ENCODE results near the gene CLC. TPM values are rescaled to one million over a fixed set of nuclear protein-coding genes. Genes with fewer than 3 reads are reported as not detected.

CLC gene
- not detected in 2 replicates for total RNA-seq (2014; rRNA removed; shearing (Covaris generic))
- polyA plus RNA-seq (2016; fragmentation: Nextera tagmentation; extraction: Ambion mirVana), result not detected in 2 replicates

- H4K20me1 ChIP-seq (ENCODE audit: insufficient read depth), result no peaks in the 10 kb centered on the region
- H3F3A ChIP-seq (ENCODE audit: insufficient read depth), result no peaks in the 10 kb centered on the region
- no peaks in the 10 kb centered on the region for H3K36me3 ChIP-seq (ENCODE audit: low read depth)
- WGBS, 2 experiments (ENCODE audit: low coverage in 1 of 2, low lambda C conversion rate in 2 of 2, missing lambda C conversion rate in 2 of 2), result 11 to 23% methylated on average over 3 of the region's 3 CpGs
- DNase-seq, result no peak
- H3K9me3 ChIP-seq (ENCODE audit: low read depth), result no peaks in the 10 kb centered on the region
- TF ChIP-seq EZH2phosphoT487 (IDR thresholded peaks at IDR 0.05; ENCODE audit: insufficient read depth, low read depth), result no peak
- no peak for TF ChIP-seq EZH2 (IDR thresholded peaks at IDR 0.05; ENCODE audit: insufficient read depth, poor library complexity, severe bottlenecking)
- no peaks in the 10 kb centered on the region for H3K79me2 ChIP-seq (ENCODE audit: insufficient read depth)
- in situ Hi-C loops (cut with MboI), result no loop called here
- no peaks in the 10 kb centered on the region for H3K27me3 ChIP-seq (replicated peaks; ENCODE audit: insufficient read depth)
- no peaks in the 10 kb centered on the region for H3K9me2 ChIP-seq (ENCODE audit: insufficient read depth)
- no peak within 1 kb of the TSS for H3K4me3 ChIP-seq
- H3K4me2 ChIP-seq (ENCODE audit: unreplicated experiment), result no peak within 1 kb of the TSS
- no peak within 1 kb of the TSS for H3K9ac ChIP-seq
- no peak within 1 kb of the TSS for H3K27ac ChIP-seq
- H2AFZ ChIP-seq, result no peak within 1 kb of the TSS
- H3K4me1 ChIP-seq (ENCODE audit: insufficient read depth), result no peaks in the 10 kb centered on the region
These were observed at the start of gene CLC for GRCh38 chr19:39737891-39738290. CLC (minus strand) TSS chr19:39738029; CDS start chr19:39737952, 77 bp downstream.

GRCh38 chr19:39780894-39781293 lies 43.1 kb upstream of the CLC start:
- Histone ChIP-seq H3K9me2 (ENCODE audit: insufficient read depth) (no peaks in the 10 kb centered on the region; the same call in 1 of the 2 replicates), H3K79me2 (ENCODE audit: insufficient read depth) (no peaks in the 10 kb centered on the region), H3K9me3 (ENCODE audit: low read depth) (no peaks in the 10 kb centered on the region), H3K36me3 (ENCODE audit: low read depth) (no peaks in the 10 kb centered on the region), H3K4me3 (no peak overlapping the region), H3K4me1 (ENCODE audit: insufficient read depth) (no peaks in the 10 kb centered on the region), H2AFZ (no peak overlapping the region), H3K4me2 (ENCODE audit: unreplicated experiment) (no peak overlapping the region), H4K20me1 (ENCODE audit: insufficient read depth) (no peaks in the 10 kb centered on the region), H3F3A (ENCODE audit: insufficient read depth) (no peaks in the 10 kb centered on the region), H3K27me3 (replicated peaks; ENCODE audit: insufficient read depth) (peaks cover 32% of the 10 kb centered on the region), H3K27ac (no peak overlapping the region), H3K9ac (no peak overlapping the region)
- WGBS, 2 experiments (ENCODE audit: low coverage in 1 of 2, low lambda C conversion rate in 2 of 2, missing lambda C conversion rate in 2 of 2), result 56 to 58% methylated on average over 3 of the region's 3 CpGs
- TF ChIP-seq EZH2 (IDR thresholded peaks at IDR 0.05; ENCODE audit: insufficient read depth, poor library complexity, severe bottlenecking) (no peak), EZH2phosphoT487 (IDR thresholded peaks at IDR 0.05; ENCODE audit: insufficient read depth, low read depth) (no peak)
- in situ Hi-C loops (cut with MboI), result no loop called here
- DNase-seq, result no peak

- no peaks in the 10 kb centered on the region for H3K79me2 ChIP-seq (ENCODE audit: insufficient read depth)
- no peaks in the 10 kb centered on the region for H4K20me1 ChIP-seq (ENCODE audit: insufficient read depth)
- no peak for TF ChIP-seq EZH2phosphoT487 (IDR thresholded peaks at IDR 0.05; ENCODE audit: insufficient read depth, low read depth)
- TF ChIP-seq EZH2 (IDR thresholded peaks at IDR 0.05; ENCODE audit: insufficient read depth, poor library complexity, severe bottlenecking), result no peak
- H3K4me1 ChIP-seq (ENCODE audit: insufficient read depth), result no peaks in the 10 kb centered on the region
- DNase-seq, result no peak
- H3F3A ChIP-seq (ENCODE audit: insufficient read depth), result no peaks in the 10 kb centered on the region
- no peak within 1 kb of the TSS for H2AFZ ChIP-seq
- 8 to 9% methylated on average over 4 of the region's 4 CpGs for WGBS, 2 experiments (ENCODE audit: low coverage in 1 of 2, low lambda C conversion rate in 2 of 2, missing lambda C conversion rate in 2 of 2)
- no peaks in the 10 kb centered on the region for H3K9me3 ChIP-seq (ENCODE audit: low read depth)
- H3K36me3 ChIP-seq (ENCODE audit: low read depth), result no peaks in the 10 kb centered on the region
- H3K27ac ChIP-seq, result no peak within 1 kb of the TSS
- H3K4me3 ChIP-seq, result no peak within 1 kb of the TSS
- in situ Hi-C loops (cut with MboI), result no loop called here
- H3K9ac ChIP-seq, result no peak within 1 kb of the TSS
- no peaks in the 10 kb centered on the region; the same call in 1 of the 2 replicates for H3K9me2 ChIP-seq (ENCODE audit: insufficient read depth)
- H3K4me2 ChIP-seq (ENCODE audit: unreplicated experiment), result no peak within 1 kb of the TSS
- peaks cover 30% of the 10 kb centered on the region for H3K27me3 ChIP-seq (replicated peaks; ENCODE audit: insufficient read depth)
These were observed 40.9 kb upstream of the CLC start, which contains the start of gene LEUTX for GRCh38 chr19:39778763-39779162. LEUTX (plus strand) TSS chr19:39778854; CDS start chr19:39778921, 67 bp downstream.

- TF ChIP-seq EZH2phosphoT487 (IDR thresholded peaks at IDR 0.05; ENCODE audit: insufficient read depth, low read depth) (no peak), EZH2 (IDR thresholded peaks at IDR 0.05; ENCODE audit: insufficient read depth, poor library complexity, severe bottlenecking) (no peak)
- Histone ChIP-seq H2AFZ (no peak overlapping the region), H3K79me2 (ENCODE audit: insufficient read depth) (no peaks in the 10 kb centered on the region), H3K27ac (no peak overlapping the region), H3K4me3 (no peak overlapping the region), H3K4me2 (ENCODE audit: unreplicated experiment) (no peak overlapping the region), H3K36me3 (ENCODE audit: low read depth) (no peaks in the 10 kb centered on the region), H3K9me2 (ENCODE audit: insufficient read depth) (no peaks in the 10 kb centered on the region), H3K9ac (no peak overlapping the region), H3K9me3 (ENCODE audit: low read depth) (no peaks in the 10 kb centered on the region), H3K27me3 (replicated peaks; ENCODE audit: insufficient read depth) (0 out of 2 replicates have a peak, but pooled peaks cover 7% of the 10 kb centered on the region), H3F3A (ENCODE audit: insufficient read depth) (no peaks in the 10 kb centered on the region), H4K20me1 (ENCODE audit: insufficient read depth) (no peaks in the 10 kb centered on the region), H3K4me1 (ENCODE audit: insufficient read depth) (no peaks in the 10 kb centered on the region)
- WGBS, 2 experiments (ENCODE audit: low coverage in 1 of 2, low lambda C conversion rate in 2 of 2, missing lambda C conversion rate in 2 of 2), result 31 to 35% methylated on average over 4 of the region's 4 CpGs
- no peak for DNase-seq
- in situ Hi-C loops (cut with MboI), result no loop called here
These were observed 31.0 kb upstream of the CLC start for GRCh38 chr19:39768786-39769185.
